ENCODE measurements around the gene ZSWIM3. TPM values are rescaled to one million over a fixed set of nuclear protein-coding genes. Genes with fewer than 3 reads are reported as not detected.

Gene ZSWIM3
- total and polyA plus RNA-seq, 2 of the 13 experiments (the other 11 are each of a cell fraction or from before 2014, with no cell fraction given) = 5.2 to 5.8 TPM

- TF ChIP-seq ZSCAN21 (CRISPR knock-in tag; IDR thresholded peaks at IDR 0.05; ENCODE audit: borderline replicate concordance) (peak; percentile 32), KLF11 (CRISPR knock-in tag; IDR thresholded peaks at IDR 0.05) (peak; percentile 85; the same call in 1 of the 2 replicates), ZNF230 (CRISPR knock-in tag; IDR thresholded peaks at IDR 0.05) (peak; percentile 63), JUND (CRISPR knock-in tag; IDR thresholded peaks at IDR 0.05) (no peak), SKI (IDR thresholded peaks at IDR 0.05; ENCODE audit: partially characterized antibody) (peak; percentile 33), ARNTL (CRISPR knock-in tag; IDR thresholded peaks at IDR 0.05) (peak; percentile 82), ZEB1 (IDR thresholded peaks at IDR 0.05; ENCODE audit: insufficient replicate concordance, low read depth) (no peak), TSC22D2 (CRISPR knock-in tag; IDR thresholded peaks at IDR 0.05; ENCODE audit: borderline replicate concordance) (peak; percentile 42; the same call in 1 of the 2 replicates), NFRKB (IDR thresholded peaks at IDR 0.05) (no peak), NR2F1 (CRISPR knock-in tag; IDR thresholded peaks at IDR 0.05) (peak; percentile 65 to 97), LCORL (IDR thresholded peaks at IDR 0.05) (no peak), LCORL (CRISPR knock-in tag; IDR thresholded peaks at IDR 0.05) (peak; percentile 81; the same call in 1 of the 2 replicates), ATF1 (CRISPR knock-in tag; IDR thresholded peaks at IDR 0.05) (peak; percentile 91), ATF7 (IDR thresholded peaks at IDR 0.05) (no peak), ATF7 (CRISPR knock-in tag; IDR thresholded peaks at IDR 0.05) (no peak), RARG (CRISPR knock-in tag; IDR thresholded peaks at IDR 0.05; ENCODE audit: low read depth) (no peak), HOXA9 (CRISPR knock-in tag; IDR thresholded peaks at IDR 0.05; ENCODE audit: borderline replicate concordance) (no peak), CHD2 (IDR thresholded peaks at IDR 0.05; ENCODE audit: low read depth, low read length) (peak; percentile 78), ZIK1 (CRISPR knock-in tag; IDR thresholded peaks at IDR 0.05; ENCODE audit: borderline replicate concordance, low read depth) (peak; percentile 83; the same call in 1 of the 2 replicates)
- TF ChIP-seq, protein P1, sequence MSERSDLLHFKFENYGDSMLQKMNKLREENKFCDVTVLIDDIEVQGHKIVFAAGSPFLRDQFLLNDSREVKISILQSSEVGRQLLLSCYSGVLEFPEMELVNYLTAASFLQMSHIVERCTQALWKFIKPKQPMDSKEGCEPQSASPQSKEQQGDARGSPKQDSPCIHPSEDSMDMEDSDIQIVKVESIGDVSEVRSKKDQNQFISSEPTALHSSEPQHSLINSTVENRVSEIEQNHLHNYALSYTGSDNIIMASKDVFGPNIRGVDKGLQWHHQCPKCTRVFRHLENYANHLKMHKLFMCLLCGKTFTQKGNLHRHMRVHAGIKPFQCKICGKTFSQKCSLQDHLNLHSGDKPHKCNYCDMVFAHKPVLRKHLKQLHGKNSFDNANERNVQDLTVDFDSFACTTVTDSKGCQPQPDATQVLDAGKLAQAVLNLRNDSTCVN (CRISPR knock-in tag; IDR thresholded peaks at IDR 0.05; ENCODE audit: borderline replicate concordance) = peak; percentile 90
- TF ChIP-seq, protein P2, sequence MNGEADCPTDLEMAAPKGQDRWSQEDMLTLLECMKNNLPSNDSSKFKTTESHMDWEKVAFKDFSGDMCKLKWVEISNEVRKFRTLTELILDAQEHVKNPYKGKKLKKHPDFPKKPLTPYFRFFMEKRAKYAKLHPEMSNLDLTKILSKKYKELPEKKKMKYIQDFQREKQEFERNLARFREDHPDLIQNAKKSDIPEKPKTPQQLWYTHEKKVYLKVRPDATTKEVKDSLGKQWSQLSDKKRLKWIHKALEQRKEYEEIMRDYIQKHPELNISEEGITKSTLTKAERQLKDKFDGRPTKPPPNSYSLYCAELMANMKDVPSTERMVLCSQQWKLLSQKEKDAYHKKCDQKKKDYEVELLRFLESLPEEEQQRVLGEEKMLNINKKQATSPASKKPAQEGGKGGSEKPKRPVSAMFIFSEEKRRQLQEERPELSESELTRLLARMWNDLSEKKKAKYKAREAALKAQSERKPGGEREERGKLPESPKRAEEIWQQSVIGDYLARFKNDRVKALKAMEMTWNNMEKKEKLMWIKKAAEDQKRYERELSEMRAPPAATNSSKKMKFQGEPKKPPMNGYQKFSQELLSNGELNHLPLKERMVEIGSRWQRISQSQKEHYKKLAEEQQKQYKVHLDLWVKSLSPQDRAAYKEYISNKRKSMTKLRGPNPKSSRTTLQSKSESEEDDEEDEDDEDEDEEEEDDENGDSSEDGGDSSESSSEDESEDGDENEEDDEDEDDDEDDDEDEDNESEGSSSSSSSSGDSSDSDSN (CRISPR knock-in tag; IDR thresholded peaks at IDR 0.05) = peak; percentile 52
- TF ChIP-seq, protein P3, sequence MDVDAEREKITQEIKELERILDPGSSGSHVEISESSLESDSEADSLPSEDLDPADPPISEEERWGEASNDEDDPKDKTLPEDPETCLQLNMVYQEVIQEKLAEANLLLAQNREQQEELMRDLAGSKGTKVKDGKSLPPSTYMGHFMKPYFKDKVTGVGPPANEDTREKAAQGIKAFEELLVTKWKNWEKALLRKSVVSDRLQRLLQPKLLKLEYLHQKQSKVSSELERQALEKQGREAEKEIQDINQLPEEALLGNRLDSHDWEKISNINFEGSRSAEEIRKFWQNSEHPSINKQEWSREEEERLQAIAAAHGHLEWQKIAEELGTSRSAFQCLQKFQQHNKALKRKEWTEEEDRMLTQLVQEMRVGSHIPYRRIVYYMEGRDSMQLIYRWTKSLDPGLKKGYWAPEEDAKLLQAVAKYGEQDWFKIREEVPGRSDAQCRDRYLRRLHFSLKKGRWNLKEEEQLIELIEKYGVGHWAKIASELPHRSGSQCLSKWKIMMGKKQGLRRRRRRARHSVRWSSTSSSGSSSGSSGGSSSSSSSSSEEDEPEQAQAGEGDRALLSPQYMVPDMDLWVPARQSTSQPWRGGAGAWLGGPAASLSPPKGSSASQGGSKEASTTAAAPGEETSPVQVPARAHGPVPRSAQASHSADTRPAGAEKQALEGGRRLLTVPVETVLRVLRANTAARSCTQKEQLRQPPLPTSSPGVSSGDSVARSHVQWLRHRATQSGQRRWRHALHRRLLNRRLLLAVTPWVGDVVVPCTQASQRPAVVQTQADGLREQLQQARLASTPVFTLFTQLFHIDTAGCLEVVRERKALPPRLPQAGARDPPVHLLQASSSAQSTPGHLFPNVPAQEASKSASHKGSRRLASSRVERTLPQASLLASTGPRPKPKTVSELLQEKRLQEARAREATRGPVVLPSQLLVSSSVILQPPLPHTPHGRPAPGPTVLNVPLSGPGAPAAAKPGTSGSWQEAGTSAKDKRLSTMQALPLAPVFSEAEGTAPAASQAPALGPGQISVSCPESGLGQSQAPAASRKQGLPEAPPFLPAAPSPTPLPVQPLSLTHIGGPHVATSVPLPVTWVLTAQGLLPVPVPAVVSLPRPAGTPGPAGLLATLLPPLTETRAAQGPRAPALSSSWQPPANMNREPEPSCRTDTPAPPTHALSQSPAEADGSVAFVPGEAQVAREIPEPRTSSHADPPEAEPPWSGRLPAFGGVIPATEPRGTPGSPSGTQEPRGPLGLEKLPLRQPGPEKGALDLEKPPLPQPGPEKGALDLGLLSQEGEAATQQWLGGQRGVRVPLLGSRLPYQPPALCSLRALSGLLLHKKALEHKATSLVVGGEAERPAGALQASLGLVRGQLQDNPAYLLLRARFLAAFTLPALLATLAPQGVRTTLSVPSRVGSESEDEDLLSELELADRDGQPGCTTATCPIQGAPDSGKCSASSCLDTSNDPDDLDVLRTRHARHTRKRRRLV (CRISPR knock-in tag; IDR thresholded peaks at IDR 0.05) = no peak
These were observed 23.8 kb downstream of the ZSWIM3 start, which contains the start of gene ZSWIM1 (continued) for GRCh38 chr20:45880988-45881788.

Measured in HepG2 (cell line).